GM23338 (cell line): ENCODE results near the gene SH3RF3. TPM values are rescaled to one million over a fixed set of nuclear protein-coding genes. Genes with fewer than 3 reads are reported as not detected.

Experiments used
- ATAC-seq: fragments of 200-7000 bp; cut with Tn5 transposase; 3 replicates; pipeline ENCODE4 v1.9.1; 2020
- DNase-seq: peaks from one replicate; pipeline ENCODE4 v3.0.0-alpha.2; 2015; ENCODE audit warnings: low spot score
- H2AFZ ChIP-seq: fragments of 200-600 bp; sonication (generic); 2 replicates; pipeline ENCODE4 v1.8.0; 2016; ENCODE audit warnings: antibody characterized with exemption, mild to moderate bottlenecking, moderate library complexity
- H3F3A ChIP-seq: fragments of 200-600 bp; sonication (generic); replicated peaks from 2 replicates; pipeline ENCODE4 v1.8.0; 2017; ENCODE audit warnings: antibody characterized with exemption, mixed run types, low read depth
- H3K27ac ChIP-seq: fragments of 200-600 bp; sonication (generic); 2 replicates; pipeline ENCODE4 v1.6.1; 2016; ENCODE audit warnings: low read depth
- H3K27me3 ChIP-seq: fragments of 200-600 bp; sonication (generic); 2 replicates; pipeline ENCODE4 v1.8.0; 2016; ENCODE audit warnings: mild to moderate bottlenecking, mixed run types, moderate library complexity; ENCODE audit not compliant: insufficient read depth
- H3K36me3 ChIP-seq: fragments of 200-600 bp; sonication (generic); 2 replicates; pipeline ENCODE4 v1.8.0; 2016; ENCODE audit warnings: mild to moderate bottlenecking; ENCODE audit not compliant: insufficient read depth
- H3K4me1 ChIP-seq: fragments of 200-600 bp; sonication (generic); 2 replicates; pipeline ENCODE4 v1.8.0; 2016; ENCODE audit warnings: mild to moderate bottlenecking, moderate library complexity; ENCODE audit not compliant: insufficient read depth
- H3K4me2 ChIP-seq: fragments of 200-600 bp; sonication (generic); 2 replicates; pipeline ENCODE4 v1.7.1; 2017; ENCODE audit warnings: mixed run types
- H3K4me3 ChIP-seq: fragments of 200-600 bp; sonication (generic); 2 replicates; pipeline ENCODE4 v1.6.1; 2016; ENCODE audit warnings: mixed run types
- H3K79me2 ChIP-seq: fragments of 200-600 bp; sonication (generic); replicated peaks from 2 replicates; pipeline ENCODE4 v1.8.0; 2017; ENCODE audit warnings: mild to moderate bottlenecking; ENCODE audit not compliant: insufficient read depth
- H3K9me2 ChIP-seq: fragments of 200-600 bp; sonication (generic); 2 replicates; pipeline ENCODE4 v1.8.0; 2017; ENCODE audit not compliant: insufficient read depth
- H4K20me1 ChIP-seq: fragments of 200-600 bp; sonication (generic); replicated peaks from 2 replicates; pipeline ENCODE4 v1.8.0; 2017; ENCODE audit warnings: mild to moderate bottlenecking; ENCODE audit not compliant: insufficient read depth
- H3K27ac Mint-ChIP-seq: 2 replicates; pipeline ENCODE4 v1.8.0; 2020; ENCODE audit warnings: inconsistent platforms, mild to moderate bottlenecking, moderate library complexity, mixed read lengths
- H3K27me3 Mint-ChIP-seq: 3 replicates; pipeline ENCODE4 v1.8.0; 2022; ENCODE audit warnings: low read depth, mild to moderate bottlenecking, moderate library complexity, mixed read lengths, inconsistent platforms; ENCODE audit not compliant: insufficient read depth, poor library complexity
- H3K36me3 Mint-ChIP-seq: 3 replicates; pipeline ENCODE4 v1.8.0; 2021; ENCODE audit warnings: low read depth, mild to moderate bottlenecking, inconsistent platforms, moderate library complexity, mixed read lengths
- H3K4me1 Mint-ChIP-seq: 3 replicates; pipeline ENCODE4 v1.8.0; 2020; ENCODE audit warnings: mild to moderate bottlenecking, inconsistent platforms, mixed read lengths
- H3K4me3 Mint-ChIP-seq: 3 replicates; pipeline ENCODE4 v1.8.0; 2021; ENCODE audit warnings: moderate library complexity, mild to moderate bottlenecking, inconsistent platforms, mixed read lengths
- H3K9me3 Mint-ChIP-seq: 3 replicates; pipeline ENCODE4 v1.8.0; 2020; ENCODE audit warnings: moderate library complexity, mild to moderate bottlenecking, inconsistent platforms, mixed read lengths
- CREB1 ChIP-seq: fragments of 250-450 bp; sonication (Bioruptor Pico); IDR thresholded peaks from 2 replicates; pipeline ENCODE4 v1.5.0; 2020; ENCODE audit warnings: low read depth, mild to moderate bottlenecking, moderate library complexity
- EZH2 ChIP-seq: fragments of 200-600 bp; sonication (generic); IDR thresholded peaks from one replicate; pipeline ENCODE4 v1.8.0; 2017; ENCODE audit warnings: antibody characterized with exemption, mild to moderate bottlenecking, low read depth; ENCODE audit not compliant: unreplicated experiment
- EZH2phosphoT487 ChIP-seq: fragments of 200-600 bp; sonication (generic); IDR thresholded peaks from one replicate; pipeline ENCODE4 v1.8.1; 2018; ENCODE audit warnings: antibody characterized with exemption; ENCODE audit not compliant: unreplicated experiment
- JUNB ChIP-seq: IDR thresholded peaks from one replicate; pipeline ENCODE4 v1.6.1; 2016; ENCODE audit warnings: antibody characterized with exemption; ENCODE audit not compliant: unreplicated experiment
- NANOG ChIP-seq: IDR thresholded peaks from 2 replicates; pipeline ENCODE4 v1.6.1; 2016; ENCODE audit warnings: antibody characterized with exemption, borderline replicate concordance
- REST ChIP-seq: IDR thresholded peaks from one replicate; pipeline ENCODE4 v1.6.1; 2018; ENCODE audit warnings: antibody characterized with exemption; ENCODE audit not compliant: unreplicated experiment
- ZNF331 ChIP-seq: fragments of 250-450 bp; sonication (Bioruptor Pico); IDR thresholded peaks from 2 replicates; pipeline ENCODE4 v1.5.0; 2020; ENCODE audit warnings: low read depth, mild to moderate bottlenecking, moderate library complexity
- ZNF462 ChIP-seq: fragments of 250-450 bp; sonication (Bioruptor Pico); IDR thresholded peaks from 2 replicates; pipeline ENCODE4 v1.5.0; 2020; ENCODE audit warnings: mild to moderate bottlenecking, moderate library complexity
- polyA plus RNA-seq: library from polyadenylated mRNA; unstranded; fragments of >200 nt; fragmentation: Nextera tagmentation; extraction: Ambion mirVana; gene quantifications from 2 replicates; pipeline ENCODE4 v1.2.1, GENCODE V29; 2016
- total RNA-seq: library from RNA; depleted of rRNA; stranded (reverse); fragments of >200 nt; shearing (Covaris generic); gene quantifications from 2 replicates; pipeline ENCODE4 v1.2.3, GENCODE V29; 2014
- TF ChIP-seq, protein P1 (sequence below), 2 experiments: fragments of 200-600 bp in 1 of 2; sonication (generic) in 1 of 2; conservative IDR thresholded peaks; 2 replicates each; pipeline versions ENCODE4 v1.5.1 to v1.6.1; 2016 to 2017; ENCODE audit warnings: antibody characterized with exemption in 2 of 2, low read depth in 2 of 2, mild to moderate bottlenecking in 2 of 2, moderate library complexity in 1 of 2

SH3RF3 gene
- total and polyA plus RNA-seq, 2 experiments from 2014 or later = 0.11 to 0.63 TPM

GRCh38 chr2:109259671-109260070 is 130.7 kb downstream of the SH3RF3 start:
- H3K4me3 Mint-ChIP-seq = no peak overlapping the region
- H3K4me2 ChIP-seq = no peak overlapping the region
- no peaks in the 10 kb centered on the region for H3F3A ChIP-seq

More at GRCh38 chr2:109259671-109260070, 130.7 kb downstream of the SH3RF3 start:
- Histone ChIP-seq H3K27ac (no peak overlapping the region), H3K4me1 (no peaks in the 10 kb centered on the region), H3K27me3 (no peaks in the 10 kb centered on the region), H3K4me3 (no peak overlapping the region), H4K20me1 (no peaks in the 10 kb centered on the region), H3K36me3 (no peaks in the 10 kb centered on the region), H3K79me2 (no peaks in the 10 kb centered on the region), H3K9me2 (no peaks in the 10 kb centered on the region), H2AFZ (no peak overlapping the region)
- TF ChIP-seq ZNF462 (CRISPR knock-in tag) (no peak), EZH2 (no peak), EZH2phosphoT487 (no peak), NANOG (no peak), REST (no peak), JUNB (no peak), CREB1 (CRISPR knock-in tag) (no peak), ZNF331 (no peak)
- TF ChIP-seq, protein P1, sequence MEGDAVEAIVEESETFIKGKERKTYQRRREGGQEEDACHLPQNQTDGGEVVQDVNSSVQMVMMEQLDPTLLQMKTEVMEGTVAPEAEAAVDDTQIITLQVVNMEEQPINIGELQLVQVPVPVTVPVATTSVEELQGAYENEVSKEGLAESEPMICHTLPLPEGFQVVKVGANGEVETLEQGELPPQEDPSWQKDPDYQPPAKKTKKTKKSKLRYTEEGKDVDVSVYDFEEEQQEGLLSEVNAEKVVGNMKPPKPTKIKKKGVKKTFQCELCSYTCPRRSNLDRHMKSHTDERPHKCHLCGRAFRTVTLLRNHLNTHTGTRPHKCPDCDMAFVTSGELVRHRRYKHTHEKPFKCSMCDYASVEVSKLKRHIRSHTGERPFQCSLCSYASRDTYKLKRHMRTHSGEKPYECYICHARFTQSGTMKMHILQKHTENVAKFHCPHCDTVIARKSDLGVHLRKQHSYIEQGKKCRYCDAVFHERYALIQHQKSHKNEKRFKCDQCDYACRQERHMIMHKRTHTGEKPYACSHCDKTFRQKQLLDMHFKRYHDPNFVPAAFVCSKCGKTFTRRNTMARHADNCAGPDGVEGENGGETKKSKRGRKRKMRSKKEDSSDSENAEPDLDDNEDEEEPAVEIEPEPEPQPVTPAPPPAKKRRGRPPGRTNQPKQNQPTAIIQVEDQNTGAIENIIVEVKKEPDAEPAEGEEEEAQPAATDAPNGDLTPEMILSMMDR (conservative IDR thresholded peaks at IDR 0.05; ENCODE audit: low read depth in 2 of 2) = no peak
- Mint-ChIP-seq H3K27me3 (no peaks in the 10 kb centered on the region), H3K9me3 (no peaks in the 10 kb centered on the region), H3K4me1 (peaks cover 11% of the 10 kb centered on the region; the same call in 2 of the 3 replicates), H3K27ac (no peak overlapping the region), H3K36me3 (no peaks in the 10 kb centered on the region)
- DNase-seq = no peak
- no peak for ATAC-seq
